ENCODE measurements around the gene ECM1.

The ECM1 gene

GRCh38 chr1:150546294-150546937 is 38.5 kb downstream of the ECM1 start:
- no peak for DNase-seq

GRCh38 chr1:150548324-150548631 is 40.4 kb downstream of the ECM1 start:
- no peak for DNase-seq

- no peak for DNase-seq
Measured at GRCh38 chr1:150548632-150549495, 41.0 kb downstream of the ECM1 start, which contains the start of gene ADAMTSL4. Gene ADAMTSL4 (plus strand): TSS chr1:150549408. CDS start chr1:150552289, 2,881 bp downstream.

- no peak for DNase-seq
Measured at GRCh38 chr1:150549496-150550221, 41.8 kb downstream of the ECM1 start.

- DNase-seq = no peak
Measured at GRCh38 chr1:150550222-150551050, 42.5 kb downstream of the ECM1 start.

- no peak for DNase-seq
Measured at GRCh38 chr1:150551051-150551783, 43.3 kb downstream of the ECM1 start.

GRCh38 chr1:150551784-150552127 is 43.8 kb downstream of the ECM1 start:
- no peak for DNase-seq

GRCh38 chr1:150552128-150552910 is 44.4 kb downstream of the ECM1 start:
- DNase-seq = no peak

GRCh38 chr1:150552911-150553289 is 45.0 kb downstream of the ECM1 start:
- DNase-seq = no peak

- DNase-seq = no peak
Measured at GRCh38 chr1:150553392-150554085, 45.6 kb downstream of the ECM1 start.

- DNase-seq = no peak
Measured at GRCh38 chr1:150554086-150554452, 46.2 kb downstream of the ECM1 start.

- DNase-seq = no peak
Measured at GRCh38 chr1:150555198-150555970, 47.5 kb downstream of the ECM1 start.

- no peak for DNase-seq
Measured at GRCh38 chr1:150555971-150556865, 48.3 kb downstream of the ECM1 start.

GRCh38 chr1:150557065-150557600 is 49.2 kb downstream of the ECM1 start:
- no peak for DNase-seq

GRCh38 chr1:150557813-150558212 is 49.9 kb downstream of the ECM1 start:
- DNase-seq = no peak

- no peak for DNase-seq
Measured at GRCh38 chr1:150558303-150558704, 50.4 kb downstream of the ECM1 start.

- no peak for DNase-seq
Measured at GRCh38 chr1:150558761-150559655, 51.1 kb downstream of the ECM1 start.

- no peak for DNase-seq
Measured at GRCh38 chr1:150559656-150560010, 51.7 kb downstream of the ECM1 start.

All from NCI-H2081 treated with DMSO at 0.1 percent for 48 hours (cell line).